22Rv1 (cell line): ENCODE data around the gene UBQLN1.

Experiments used
- ZFX ChIP-seq: fragments of 450-650 bp; IDR thresholded peaks from 2 replicates; pipeline ENCODE4 v1.6.1; 2017; ENCODE audit warnings: antibody characterized with exemption, borderline replicate concordance
- TF ChIP-seq, protein P1 (sequence below): fragments of 450-650 bp; IDR thresholded peaks from 2 replicates; pipeline ENCODE4 v1.5.1; 2017; ENCODE audit warnings: mild to moderate bottlenecking

DNA sequence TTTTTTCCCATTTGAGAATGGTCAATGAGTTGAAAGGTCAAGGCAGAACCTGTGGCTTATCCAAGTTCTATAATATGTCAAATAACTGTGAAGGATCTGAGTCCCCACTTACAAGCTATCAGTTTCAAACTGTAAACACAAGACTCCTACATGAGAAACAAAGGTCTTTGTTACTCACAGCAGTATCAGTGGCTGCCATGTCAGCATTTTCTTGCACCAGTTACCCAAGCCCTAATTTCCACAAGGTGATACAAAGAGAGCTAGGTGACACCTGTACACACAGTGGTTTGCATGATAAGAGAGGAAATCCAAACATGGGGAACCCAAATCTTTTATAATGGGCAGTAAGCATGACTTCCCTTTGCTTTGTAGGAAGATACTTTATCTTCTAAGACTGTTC, 8.0 kb upstream of the UBQLN1 start:
- TF ChIP-seq ZFX: no peak
- TF ChIP-seq, protein P1, sequence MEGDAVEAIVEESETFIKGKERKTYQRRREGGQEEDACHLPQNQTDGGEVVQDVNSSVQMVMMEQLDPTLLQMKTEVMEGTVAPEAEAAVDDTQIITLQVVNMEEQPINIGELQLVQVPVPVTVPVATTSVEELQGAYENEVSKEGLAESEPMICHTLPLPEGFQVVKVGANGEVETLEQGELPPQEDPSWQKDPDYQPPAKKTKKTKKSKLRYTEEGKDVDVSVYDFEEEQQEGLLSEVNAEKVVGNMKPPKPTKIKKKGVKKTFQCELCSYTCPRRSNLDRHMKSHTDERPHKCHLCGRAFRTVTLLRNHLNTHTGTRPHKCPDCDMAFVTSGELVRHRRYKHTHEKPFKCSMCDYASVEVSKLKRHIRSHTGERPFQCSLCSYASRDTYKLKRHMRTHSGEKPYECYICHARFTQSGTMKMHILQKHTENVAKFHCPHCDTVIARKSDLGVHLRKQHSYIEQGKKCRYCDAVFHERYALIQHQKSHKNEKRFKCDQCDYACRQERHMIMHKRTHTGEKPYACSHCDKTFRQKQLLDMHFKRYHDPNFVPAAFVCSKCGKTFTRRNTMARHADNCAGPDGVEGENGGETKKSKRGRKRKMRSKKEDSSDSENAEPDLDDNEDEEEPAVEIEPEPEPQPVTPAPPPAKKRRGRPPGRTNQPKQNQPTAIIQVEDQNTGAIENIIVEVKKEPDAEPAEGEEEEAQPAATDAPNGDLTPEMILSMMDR: no peak
